ENCODE results near the gene ADCK1. TPM values are rescaled to one million over a fixed set of nuclear protein-coding genes. Genes with fewer than 3 reads are reported as not detected.
"Not testable (repeated sequence)": the region's sequence is repeated elsewhere in the genome, so short reads cannot be mapped to it uniquely, and the experiment has no call there.

The ADCK1 gene
- total RNA-seq, 1 donor from 2014 or later: 6.2 TPM

DNA sequence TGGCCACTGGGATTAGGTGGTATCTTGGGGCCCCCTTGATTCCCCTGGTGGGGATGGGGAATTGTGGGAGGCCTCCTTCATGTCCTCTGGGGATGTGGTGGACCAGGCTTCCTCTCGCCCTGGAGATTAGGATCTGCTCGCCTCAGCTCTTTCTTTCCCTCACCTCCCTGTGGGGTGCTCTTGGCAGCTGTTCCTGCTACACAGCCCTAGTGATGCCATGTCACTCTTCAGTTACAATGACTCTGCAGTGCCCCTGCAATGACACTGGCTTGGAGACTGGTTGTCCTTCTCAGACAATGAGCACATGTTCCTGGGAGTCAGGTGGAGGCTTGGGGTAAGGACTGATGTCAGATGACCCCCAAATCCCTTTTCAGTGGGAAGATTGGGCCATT, 83.9 kb downstream of the ADCK1 start:
- Mint-ChIP-seq H3K27me3 (ENCODE audit: unreplicated experiment) (peaks cover 7% of the 10 kb centered on the region), H3K4me1 (ENCODE audit: unreplicated experiment) (no peaks in the 10 kb centered on the region), H3K4me3 (ENCODE audit: unreplicated experiment) (no peak overlapping the region), H3K27ac (ENCODE audit: unreplicated experiment) (no peak overlapping the region), H3K9me3 (ENCODE audit: unreplicated experiment) (no peaks in the 10 kb centered on the region), H3K36me3 (ENCODE audit: low read depth, unreplicated experiment) (peaks cover 7% of the 10 kb centered on the region)
- no peak for DNase-seq (ENCODE audit: low spot score)
- TF ChIP-seq, protein P1, sequence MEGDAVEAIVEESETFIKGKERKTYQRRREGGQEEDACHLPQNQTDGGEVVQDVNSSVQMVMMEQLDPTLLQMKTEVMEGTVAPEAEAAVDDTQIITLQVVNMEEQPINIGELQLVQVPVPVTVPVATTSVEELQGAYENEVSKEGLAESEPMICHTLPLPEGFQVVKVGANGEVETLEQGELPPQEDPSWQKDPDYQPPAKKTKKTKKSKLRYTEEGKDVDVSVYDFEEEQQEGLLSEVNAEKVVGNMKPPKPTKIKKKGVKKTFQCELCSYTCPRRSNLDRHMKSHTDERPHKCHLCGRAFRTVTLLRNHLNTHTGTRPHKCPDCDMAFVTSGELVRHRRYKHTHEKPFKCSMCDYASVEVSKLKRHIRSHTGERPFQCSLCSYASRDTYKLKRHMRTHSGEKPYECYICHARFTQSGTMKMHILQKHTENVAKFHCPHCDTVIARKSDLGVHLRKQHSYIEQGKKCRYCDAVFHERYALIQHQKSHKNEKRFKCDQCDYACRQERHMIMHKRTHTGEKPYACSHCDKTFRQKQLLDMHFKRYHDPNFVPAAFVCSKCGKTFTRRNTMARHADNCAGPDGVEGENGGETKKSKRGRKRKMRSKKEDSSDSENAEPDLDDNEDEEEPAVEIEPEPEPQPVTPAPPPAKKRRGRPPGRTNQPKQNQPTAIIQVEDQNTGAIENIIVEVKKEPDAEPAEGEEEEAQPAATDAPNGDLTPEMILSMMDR (IDR thresholded peaks at IDR 0.05; ENCODE audit: unreplicated experiment): no peak

DNA sequence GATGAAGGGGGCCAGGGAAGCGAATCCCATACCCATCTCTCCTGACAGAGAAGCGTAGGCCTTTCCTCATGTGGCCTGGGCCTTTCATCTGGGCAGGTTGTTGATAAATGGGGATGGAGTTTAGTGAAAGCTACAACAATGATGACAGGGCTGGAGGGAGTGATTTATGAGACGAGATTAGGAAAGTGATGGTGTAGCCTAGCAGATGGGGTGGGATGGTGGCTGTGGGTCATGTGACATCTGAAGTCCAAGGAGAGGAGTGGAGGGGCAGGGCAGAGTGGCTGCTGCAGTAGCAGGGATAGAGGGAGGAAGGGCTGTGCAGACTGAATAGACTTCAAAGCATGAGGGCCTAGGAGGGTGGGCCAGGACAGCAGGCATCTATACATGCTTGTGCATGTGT, 85.5 kb downstream of the ADCK1 start:
- Mint-ChIP-seq H3K4me1 (ENCODE audit: unreplicated experiment) (no peaks in the 10 kb centered on the region), H3K36me3 (ENCODE audit: low read depth, unreplicated experiment) (peaks cover 12% of the 10 kb centered on the region), H3K9me3 (ENCODE audit: unreplicated experiment) (no peaks in the 10 kb centered on the region), H3K27ac (ENCODE audit: unreplicated experiment) (no peak overlapping the region), H3K27me3 (ENCODE audit: unreplicated experiment) (peaks cover 7% of the 10 kb centered on the region), H3K4me3 (ENCODE audit: unreplicated experiment) (no peak overlapping the region)
- TF ChIP-seq, protein P1 (IDR thresholded peaks at IDR 0.05; ENCODE audit: unreplicated experiment): no peak
- no peak for DNase-seq (ENCODE audit: low spot score)

DNA sequence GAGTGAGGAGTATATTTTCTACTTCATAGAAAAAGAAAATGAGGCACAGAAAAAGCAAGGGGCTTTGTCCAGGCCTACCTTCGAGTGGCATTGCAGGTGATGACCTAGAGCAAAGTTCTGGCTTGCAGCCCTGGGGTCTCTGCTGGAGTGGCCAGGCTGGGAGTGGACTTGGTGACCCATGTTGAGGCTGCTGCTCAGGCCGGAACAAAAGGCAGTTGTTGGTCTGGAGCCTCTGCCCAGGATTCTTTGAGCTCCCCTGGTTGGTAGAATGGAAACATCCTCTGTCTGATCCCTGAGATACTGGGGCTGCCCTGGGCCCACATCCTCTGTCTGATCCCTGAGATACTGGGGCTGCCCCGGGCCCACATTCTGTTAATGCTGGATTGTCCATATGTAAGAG, 86.1 kb downstream of the ADCK1 start:
- Mint-ChIP-seq H3K4me3 (ENCODE audit: unreplicated experiment) (no peak overlapping the region), H3K36me3 (ENCODE audit: low read depth, unreplicated experiment) (peaks cover 12% of the 10 kb centered on the region), H3K27me3 (ENCODE audit: unreplicated experiment) (peaks cover 7% of the 10 kb centered on the region), H3K9me3 (ENCODE audit: unreplicated experiment) (no peaks in the 10 kb centered on the region), H3K27ac (ENCODE audit: unreplicated experiment) (no peak overlapping the region), H3K4me1 (ENCODE audit: unreplicated experiment) (no peaks in the 10 kb centered on the region)
- TF ChIP-seq, protein P1 (IDR thresholded peaks at IDR 0.05; ENCODE audit: unreplicated experiment): no peak
- DNase-seq (ENCODE audit: low spot score): no peak

DNA sequence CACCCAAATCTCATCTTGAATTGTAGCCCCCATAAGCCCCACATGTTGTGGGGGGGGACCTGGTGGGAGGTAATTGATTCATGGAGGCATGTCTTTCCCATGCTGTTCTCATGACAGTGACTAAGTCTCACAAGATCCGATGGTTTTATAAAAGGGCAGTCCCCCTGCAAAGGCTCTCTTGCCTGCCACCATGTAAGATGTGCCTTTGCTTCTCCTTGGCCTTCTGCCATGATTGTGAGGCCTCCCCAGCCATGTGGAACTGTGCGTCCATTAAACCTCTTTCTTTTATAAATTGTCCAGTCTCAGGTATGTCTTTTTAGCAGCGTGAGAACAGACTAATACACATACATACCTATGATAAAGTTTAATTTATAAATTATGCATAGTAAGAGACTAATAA, 89.0 kb downstream of the ADCK1 start:
- peaks cover 12% of the 10 kb centered on the region for H3K36me3 Mint-ChIP-seq (ENCODE audit: low read depth, unreplicated experiment)
- H3K4me3 Mint-ChIP-seq (ENCODE audit: unreplicated experiment); H3K9me3 Mint-ChIP-seq (ENCODE audit: unreplicated experiment); H3K27ac Mint-ChIP-seq (ENCODE audit: unreplicated experiment); H3K27me3 Mint-ChIP-seq (ENCODE audit: unreplicated experiment); DNase-seq (ENCODE audit: low spot score); H3K4me1 Mint-ChIP-seq (ENCODE audit: unreplicated experiment): not testable (repeated sequence)

DNA sequence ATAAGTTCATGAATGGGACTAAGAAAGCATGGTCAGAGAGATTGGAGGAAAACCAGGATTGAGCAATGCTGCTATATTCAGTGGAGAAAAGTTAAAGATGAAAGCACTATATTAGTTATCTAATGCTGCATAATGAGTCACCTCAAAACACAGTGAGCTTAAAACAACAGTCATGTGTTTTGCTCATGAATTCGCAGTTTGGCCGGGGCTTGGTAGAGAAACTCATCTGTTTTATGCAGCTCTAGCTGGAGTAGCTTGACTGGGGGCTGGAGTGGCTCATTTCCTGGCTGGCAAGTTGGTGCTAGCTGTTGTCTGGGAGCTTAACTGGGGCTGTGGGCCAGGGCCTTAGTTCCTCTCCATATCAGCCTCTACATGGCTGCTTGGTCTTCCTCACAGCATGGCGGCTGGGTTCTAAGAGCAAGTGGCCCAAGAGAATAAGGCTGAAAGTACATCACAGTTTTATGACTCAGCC, 90.1 kb downstream of the ADCK1 start:
- no peak for DNase-seq (ENCODE audit: low spot score)
- Mint-ChIP-seq H3K4me3 (ENCODE audit: unreplicated experiment) (no peak overlapping the region), H3K4me1 (ENCODE audit: unreplicated experiment) (no peaks in the 10 kb centered on the region), H3K27ac (ENCODE audit: unreplicated experiment) (no peak overlapping the region), H3K27me3 (ENCODE audit: unreplicated experiment) (peaks cover 7% of the 10 kb centered on the region), H3K9me3 (ENCODE audit: unreplicated experiment) (no peaks in the 10 kb centered on the region), H3K36me3 (ENCODE audit: low read depth, unreplicated experiment) (peaks cover 12% of the 10 kb centered on the region)
- TF ChIP-seq, protein P1 (IDR thresholded peaks at IDR 0.05; ENCODE audit: unreplicated experiment): no peak

Data from endothelial cell (in vitro differentiated cells).